CD4-positive, alpha-beta T cell (primary cell): ENCODE measurements around the gene SLC25A39. TPM values are rescaled to one million over a fixed set of nuclear protein-coding genes. Genes with fewer than 3 reads are reported as not detected.

Source experiments
- ATAC-seq: fragments of 200-7000 bp; cut with Tn5 transposase; one replicate; pipeline ENCODE4 v1.10.0; 2022; ENCODE audit warnings: mild to moderate bottlenecking; ENCODE audit not compliant: poor library complexity
- CTCF ChIA-PET: fragments of 350-600 bp; sonication (Branson Sonifier 250); formaldehyde crosslinking; loops from one replicate; lab custom pipeline; 2021; ENCODE audit warnings: antibody characterized with exemption, inconsistent platforms; lab: Charles Lee
- POLR2A ChIA-PET: fragments of 350-600 bp; sonication (Branson Sonifier 250); formaldehyde crosslinking; loops from one replicate; lab custom pipeline; 2021; ENCODE audit warnings: antibody characterized with exemption, inconsistent platforms; lab: Charles Lee
- DNase-seq, 14 experiments: peaks; one replicate each; pipeline ENCODE4 v3.0.0-alpha.2; 2013 to 2020; ENCODE audit warnings: mixed read lengths in 2 of 14
- H3K27ac ChIP-seq, 2 donors: one replicate each; pipeline versions ENCODE4 v1.5.1 to v1.7.0; 2013; ENCODE audit warnings: low read length in 2 of 2, low read depth in 1 of 2, mild to moderate bottlenecking in 1 of 2
- H3K27me3 ChIP-seq, 2 experiments: 1 replicate in 1 of 2; 2 replicates in 1 of 2; pipeline versions ENCODE4 v1.6.1 to v1.7.0; 2013; ENCODE audit warnings: low read length in 2 of 2, control low read depth in 1 of 2, mild to moderate bottlenecking in 1 of 2, moderate library complexity in 1 of 2; ENCODE audit not compliant: insufficient read depth in 2 of 2, control insufficient read depth in 1 of 2
- H3K36me3 ChIP-seq: one replicate; pipeline ENCODE4 v1.6.1; 2013; ENCODE audit warnings: low read length, control low read depth; ENCODE audit not compliant: insufficient read depth
- H3K4me1 ChIP-seq: one replicate; pipeline ENCODE4 v1.6.1; 2013; ENCODE audit warnings: low read length, control low read depth; ENCODE audit not compliant: insufficient read depth
- H3K4me3 ChIP-seq: one replicate; pipeline ENCODE4 v1.5.1; 2013; ENCODE audit warnings: mild to moderate bottlenecking, low read length, moderate library complexity
- H3K9me3 ChIP-seq, 2 experiments: 1 replicate in 1 of 2; 2 replicates in 1 of 2; pipeline versions ENCODE4 v1.6.1 to v1.7.0; 2013; ENCODE audit warnings: low read length in 2 of 2, mild to moderate bottlenecking in 2 of 2, control low read depth in 1 of 2, moderate library complexity in 1 of 2; ENCODE audit not compliant: control insufficient read depth in 1 of 2, insufficient read depth in 1 of 2
- H3K27ac Mint-ChIP-seq: one replicate; pipeline ENCODE4 v1.8.0; 2020; ENCODE audit warnings: mixed read lengths
- H3K27me3 Mint-ChIP-seq: one replicate; pipeline ENCODE4 v1.8.0; 2021; ENCODE audit warnings: mixed read lengths
- H3K36me3 Mint-ChIP-seq: one replicate; pipeline ENCODE4 v1.8.0; 2021; ENCODE audit warnings: low read depth, mixed read lengths
- H3K4me1 Mint-ChIP-seq: one replicate; pipeline ENCODE4 v1.8.0; 2021; ENCODE audit warnings: low read depth, mixed read lengths
- H3K4me3 Mint-ChIP-seq: one replicate; pipeline ENCODE4 v1.8.0; 2020; ENCODE audit warnings: mild to moderate bottlenecking, mixed read lengths
- H3K9me3 Mint-ChIP-seq: one replicate; pipeline ENCODE4 v1.8.0; 2020; ENCODE audit warnings: mixed read lengths
- intact Hi-C, 2 experiments: fragments of 100-400 bp; cut with DNase I in 1 of 2; cut with micrococcal nuclease in 1 of 2; formaldehyde crosslinking; loops; one replicate each; pipeline versions ENCODE4 v1.15.1 to v1.9.0; 2023 to 2025; cut with DNase I, micrococcal nuclease
- total RNA-seq, 174 experiments: library from RNA in 2 of 174; stranded (reverse) in 2 of 174; gene quantifications; one replicate each; pipeline ENCODE4 v1.2.3 and lab custom pipeline; 2021 to 2026
- TF ChIP-seq, protein P1 (sequence below): fragments of 200-600 bp; IDR thresholded peaks from one replicate; pipeline ENCODE4 v1.8.0; 2022; ENCODE audit warnings: antibody characterized with exemption, mild to moderate bottlenecking

Gene SLC25A39
- total RNA-seq, 2 experiments from 2014 or later: 55.5 to 65.5 TPM

DNA sequence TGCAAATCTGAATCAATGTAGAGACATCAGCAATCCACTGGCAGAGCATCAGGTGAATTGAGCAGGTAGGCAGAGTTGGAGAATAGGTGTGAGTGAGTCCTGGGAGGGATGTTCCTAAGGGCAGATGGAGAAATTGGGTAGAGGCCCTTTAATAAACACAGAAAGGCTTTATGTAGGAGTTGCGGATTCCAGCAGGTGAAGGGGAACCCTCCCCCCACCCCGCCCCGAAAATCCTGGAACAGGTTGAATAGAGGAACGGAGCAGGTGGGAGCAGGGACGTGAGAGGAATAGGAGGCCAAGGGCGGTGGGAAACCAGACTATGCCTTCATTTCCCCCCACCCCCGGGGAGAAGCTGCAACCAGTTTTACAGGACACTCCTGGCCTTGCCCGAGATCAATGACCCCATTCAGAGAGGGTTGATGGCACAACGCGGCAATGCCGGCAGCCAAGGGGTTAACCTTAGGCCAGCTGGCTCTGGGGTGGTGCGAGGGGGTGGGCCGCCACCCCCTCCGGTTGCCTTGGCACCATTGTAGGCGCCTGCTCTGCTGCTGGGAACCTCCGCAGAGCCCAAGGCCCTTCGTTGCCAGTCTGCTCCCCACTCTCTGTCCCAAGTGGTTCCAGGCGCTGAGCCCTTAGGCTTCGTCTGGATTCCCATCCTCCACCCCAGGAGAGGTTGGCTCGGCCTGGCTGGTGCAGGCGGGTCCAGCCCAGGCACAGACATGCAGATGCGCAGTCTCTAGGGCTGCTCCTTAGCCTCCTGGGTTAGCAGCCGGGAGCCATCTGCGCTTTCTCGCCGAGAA is 17.0 kb downstream of the SLC25A39 start:
- Histone ChIP-seq H3K27me3 (peaks cover 20 to 21% of the 10 kb centered on the region in 2 experiments), H3K4me3 (peak overlapping the region; percentile 38), H3K9me3 (peaks cover 0 to 5% of the 10 kb centered on the region in 2 experiments), H3K27ac (no peak overlapping the region), H3K4me1 (peaks cover 26% of the 10 kb centered on the region), H3K36me3 (no peaks in the 10 kb centered on the region)
- TF ChIP-seq, protein P1, sequence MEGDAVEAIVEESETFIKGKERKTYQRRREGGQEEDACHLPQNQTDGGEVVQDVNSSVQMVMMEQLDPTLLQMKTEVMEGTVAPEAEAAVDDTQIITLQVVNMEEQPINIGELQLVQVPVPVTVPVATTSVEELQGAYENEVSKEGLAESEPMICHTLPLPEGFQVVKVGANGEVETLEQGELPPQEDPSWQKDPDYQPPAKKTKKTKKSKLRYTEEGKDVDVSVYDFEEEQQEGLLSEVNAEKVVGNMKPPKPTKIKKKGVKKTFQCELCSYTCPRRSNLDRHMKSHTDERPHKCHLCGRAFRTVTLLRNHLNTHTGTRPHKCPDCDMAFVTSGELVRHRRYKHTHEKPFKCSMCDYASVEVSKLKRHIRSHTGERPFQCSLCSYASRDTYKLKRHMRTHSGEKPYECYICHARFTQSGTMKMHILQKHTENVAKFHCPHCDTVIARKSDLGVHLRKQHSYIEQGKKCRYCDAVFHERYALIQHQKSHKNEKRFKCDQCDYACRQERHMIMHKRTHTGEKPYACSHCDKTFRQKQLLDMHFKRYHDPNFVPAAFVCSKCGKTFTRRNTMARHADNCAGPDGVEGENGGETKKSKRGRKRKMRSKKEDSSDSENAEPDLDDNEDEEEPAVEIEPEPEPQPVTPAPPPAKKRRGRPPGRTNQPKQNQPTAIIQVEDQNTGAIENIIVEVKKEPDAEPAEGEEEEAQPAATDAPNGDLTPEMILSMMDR: no peak
- CTCF ChIA-PET: interaction anchor here (0.6 to 1.2 kb wide), 2 partner anchors 97 to 199 kb away, joined by 3 read pairs; no protein-coding TSS in a partner anchor
- intact Hi-C loops: loop anchor here in 1 of 2 experiments (2.0 kb wide), 1 partner anchor 17 kb away; the partner anchor contains the start of gene SLC25A39
- DNase-seq (no peak), ATAC-seq (peak; percentile 31)
- no peak overlapping the region for H3K27ac Mint-ChIP-seq
- H3K4me3 Mint-ChIP-seq: peak overlapping the region; percentile 37
- H3K9me3 Mint-ChIP-seq: no peaks in the 10 kb centered on the region
- H3K4me1 Mint-ChIP-seq: peaks cover 23% of the 10 kb centered on the region
- POLR2A ChIA-PET: interaction anchor here (1.0 to 2.3 kb wide), 4 partner anchors 19 to 184 kb away, joined by 3 to 12 read pairs (median 6); partner anchors contain the start of genes HDAC5 and UBTF
- no peaks in the 10 kb centered on the region for H3K36me3 Mint-ChIP-seq
- H3K27me3 Mint-ChIP-seq: peaks cover 53% of the 10 kb centered on the region

DNA sequence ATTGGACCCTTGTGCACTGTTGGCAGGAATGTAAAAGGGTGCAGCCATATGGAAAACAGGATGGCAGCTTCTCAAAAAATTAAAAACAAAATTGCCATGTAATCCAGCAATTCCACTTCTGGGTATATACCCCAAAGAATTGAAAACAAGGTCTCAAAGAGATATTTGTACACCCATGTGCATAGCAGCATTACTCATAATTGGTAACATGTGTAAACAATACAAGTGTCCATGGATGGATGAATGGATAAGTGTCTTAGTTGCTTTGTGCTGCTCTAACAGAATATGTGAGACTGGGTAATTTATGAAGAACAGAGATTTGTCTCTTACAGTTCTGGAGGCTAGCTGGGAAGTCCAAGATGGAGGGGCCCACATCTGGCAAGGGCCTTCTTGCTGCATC is 20.0 kb downstream of the SLC25A39 start:
- no peaks in the 10 kb centered on the region for H3K36me3 ChIP-seq
- no peak overlapping the region for H3K4me3 ChIP-seq
- Mint-ChIP-seq H3K27me3 (peaks cover 47% of the 10 kb centered on the region), H3K27ac (no peak overlapping the region), H3K4me3 (no peak overlapping the region), H3K4me1 (peaks cover 18% of the 10 kb centered on the region), H3K36me3 (no peaks in the 10 kb centered on the region), H3K9me3 (no peaks in the 10 kb centered on the region)
- H3K9me3 ChIP-seq: peaks cover 0 to 5% of the 10 kb centered on the region in 2 experiments
- TF ChIP-seq, protein P1: no peak
- ATAC-seq (no peak), DNase-seq (no peak)
- intact Hi-C loops: no loop called here
- POLR2A ChIA-PET: no interaction called here
- peaks cover 20% of the 10 kb centered on the region in 2 experiments for H3K27me3 ChIP-seq
- CTCF ChIA-PET: no interaction called here
- H3K27ac ChIP-seq: no peak overlapping the region
- peaks cover 25% of the 10 kb centered on the region for H3K4me1 ChIP-seq

DNA sequence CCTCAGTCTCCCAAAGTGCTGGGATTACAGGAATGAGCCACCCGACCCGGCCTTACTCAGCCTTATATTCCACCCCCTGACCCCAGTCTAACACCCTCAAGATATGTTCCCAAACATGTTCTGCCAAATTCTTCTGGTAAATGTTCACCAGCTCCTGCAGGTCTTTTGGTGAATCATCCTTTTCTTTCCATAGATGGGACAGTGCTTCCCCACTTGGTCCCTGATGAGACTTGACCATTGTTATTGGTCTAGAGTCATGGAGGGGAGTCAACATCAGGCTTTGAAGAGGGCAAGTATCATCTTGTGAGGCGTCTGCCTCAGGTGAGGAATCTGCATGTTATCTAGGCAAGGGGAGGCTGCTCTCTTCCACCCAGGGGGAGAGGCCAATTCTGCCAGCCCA is 26.6 kb downstream of the SLC25A39 start:
- POLR2A ChIA-PET: no interaction called here
- intact Hi-C loops: no loop called here

More for the DNA sequence above, 26.6 kb downstream of the SLC25A39 start:
- Histone ChIP-seq H3K27ac (no peak overlapping the region), H3K27me3 (peaks cover 0 to 7% of the 10 kb centered on the region in 2 experiments), H3K36me3 (no peaks in the 10 kb centered on the region), H3K9me3 (no peaks in the 10 kb centered on the region), H3K4me1 (no peaks in the 10 kb centered on the region), H3K4me3 (no peak overlapping the region)
- ATAC-seq (no peak), DNase-seq (no peak)
- Mint-ChIP-seq H3K4me1 (no peaks in the 10 kb centered on the region), H3K27me3 (peaks cover 12% of the 10 kb centered on the region), H3K9me3 (no peaks in the 10 kb centered on the region), H3K36me3 (no peaks in the 10 kb centered on the region), H3K27ac (no peak overlapping the region), H3K4me3 (no peak overlapping the region)
- TF ChIP-seq, protein P1: no peak
- CTCF ChIA-PET: no interaction called here
